Stimulated activated CD4-positive, alpha-beta T cell treated with anti-CD3 and anti-CD28 coated beads, Interleukin-15, amount 100 ng/mL, for 1 hour (primary cell): Measurements from ENCODE around the gene NTMT1.

Experiments used
- DNase-seq, 2 donors: peaks; one replicate each; pipeline ENCODE4 v3.0.0-alpha.2; 2020; ENCODE audit warnings: low read depth in 1 of 2, low spot score in 1 of 2

Gene NTMT1

GRCh38 chr9:129676287-129676686 is 50.3 kb downstream of the NTMT1 start:
- DNase-seq, result no peak

DNA sequence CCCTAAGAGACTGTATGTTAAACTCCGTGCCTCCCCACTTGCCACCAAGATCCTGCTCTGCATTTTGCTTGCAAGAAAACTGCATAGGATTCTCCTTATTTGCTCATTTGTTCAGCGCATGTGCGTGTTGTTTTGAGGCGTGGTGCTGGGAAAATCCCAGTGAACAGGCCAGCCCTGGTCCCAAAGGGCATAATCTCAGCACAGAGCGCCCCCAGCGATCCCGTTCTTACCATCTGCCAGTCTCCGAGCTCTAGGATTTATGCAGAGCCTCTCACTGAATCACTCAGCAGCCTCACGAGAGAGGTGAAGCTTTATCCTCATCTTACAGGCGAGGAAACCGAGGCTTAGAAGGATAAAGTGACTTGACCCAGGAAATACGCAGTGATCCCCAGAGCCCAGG is 51.0 kb downstream of the NTMT1 start:
- no peak for DNase-seq

GRCh38 chr9:129677456-129677855 is 51.5 kb downstream of the NTMT1 start:
- no peak for DNase-seq

DNA sequence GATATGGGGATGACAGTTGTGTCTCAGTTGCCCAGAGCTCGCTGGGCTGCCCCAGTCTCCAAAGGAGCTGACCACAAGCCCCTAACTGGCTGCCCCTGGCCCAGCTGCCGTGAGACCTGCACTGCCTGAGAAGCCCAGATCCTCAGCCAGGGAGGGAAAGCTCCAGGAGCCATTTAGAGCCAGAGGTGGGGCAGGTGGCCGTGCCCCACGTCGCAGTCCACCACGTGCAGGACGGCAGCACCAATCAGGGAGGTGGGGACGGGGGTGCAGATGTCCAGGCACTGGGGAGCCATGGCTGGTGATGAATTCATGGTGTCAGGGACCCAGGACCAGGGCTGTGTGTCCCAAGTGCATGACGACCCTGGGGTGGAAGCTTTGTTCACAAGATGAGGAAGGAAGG is 52.9 kb downstream of the NTMT1 start:
- DNase-seq, result no peak

DNA sequence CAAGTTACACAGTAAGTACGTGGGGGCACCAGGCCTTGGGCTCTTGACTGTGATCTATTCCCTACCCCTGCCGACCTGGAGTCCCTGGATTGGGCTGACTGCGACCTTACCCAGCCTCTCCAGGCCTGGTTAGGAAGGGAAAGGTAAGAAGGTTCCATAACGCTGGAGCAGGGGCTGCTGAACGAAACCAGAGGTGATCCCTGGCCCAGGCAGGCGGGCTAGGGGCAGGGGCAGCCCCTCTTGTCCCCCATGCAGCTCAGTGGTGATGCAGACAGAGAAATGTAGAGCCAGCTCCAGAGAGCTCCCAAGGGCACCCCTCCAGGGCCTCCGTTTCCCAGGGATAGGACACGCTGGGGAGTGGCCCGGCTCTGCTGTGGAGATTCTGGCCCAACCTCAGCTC is 53.6 kb downstream of the NTMT1 start:
- DNase-seq, result no peak

DNA sequence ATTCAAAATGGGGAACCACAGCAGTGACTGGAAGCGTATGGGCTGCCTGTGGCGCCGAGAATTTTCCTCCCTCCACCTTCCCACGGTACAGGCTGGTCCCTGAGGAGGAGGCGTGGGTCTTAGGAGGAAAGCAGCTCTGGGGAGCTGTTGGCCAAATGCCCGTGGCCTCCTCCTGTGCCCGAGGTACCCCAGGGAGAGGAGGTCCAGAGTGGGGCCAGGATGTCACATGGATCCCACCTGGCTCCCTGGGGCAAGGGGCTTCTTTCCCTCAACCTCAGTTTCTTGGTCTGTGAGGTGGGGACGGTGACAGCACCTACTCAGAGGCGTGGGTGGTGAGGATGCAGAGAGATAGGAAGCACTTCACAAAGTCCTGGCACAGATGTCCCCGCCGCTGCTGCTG is 56.0 kb downstream of the NTMT1 start:
- DNase-seq, result no peak

DNA sequence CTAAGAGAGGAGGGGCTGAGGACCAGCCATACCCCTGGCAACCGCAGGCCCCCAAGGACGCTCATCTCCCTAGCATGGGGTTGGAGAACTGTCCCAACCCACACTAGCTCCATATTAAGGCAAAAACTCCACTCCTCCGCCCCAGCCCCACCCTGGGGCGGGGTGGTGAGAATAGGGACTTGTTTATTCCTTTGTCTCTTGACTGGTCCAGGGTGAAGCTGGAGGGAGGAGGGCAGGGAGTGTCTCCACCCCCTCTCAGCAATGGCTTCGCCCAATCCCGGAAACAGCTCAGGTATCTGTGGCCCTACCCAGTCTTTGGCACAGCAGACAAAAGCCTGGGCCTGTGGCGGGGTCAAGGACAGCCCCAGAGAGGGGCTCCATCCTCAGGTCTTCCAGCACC is 56.4 kb downstream of the NTMT1 start:
- no peak for DNase-seq

DNA sequence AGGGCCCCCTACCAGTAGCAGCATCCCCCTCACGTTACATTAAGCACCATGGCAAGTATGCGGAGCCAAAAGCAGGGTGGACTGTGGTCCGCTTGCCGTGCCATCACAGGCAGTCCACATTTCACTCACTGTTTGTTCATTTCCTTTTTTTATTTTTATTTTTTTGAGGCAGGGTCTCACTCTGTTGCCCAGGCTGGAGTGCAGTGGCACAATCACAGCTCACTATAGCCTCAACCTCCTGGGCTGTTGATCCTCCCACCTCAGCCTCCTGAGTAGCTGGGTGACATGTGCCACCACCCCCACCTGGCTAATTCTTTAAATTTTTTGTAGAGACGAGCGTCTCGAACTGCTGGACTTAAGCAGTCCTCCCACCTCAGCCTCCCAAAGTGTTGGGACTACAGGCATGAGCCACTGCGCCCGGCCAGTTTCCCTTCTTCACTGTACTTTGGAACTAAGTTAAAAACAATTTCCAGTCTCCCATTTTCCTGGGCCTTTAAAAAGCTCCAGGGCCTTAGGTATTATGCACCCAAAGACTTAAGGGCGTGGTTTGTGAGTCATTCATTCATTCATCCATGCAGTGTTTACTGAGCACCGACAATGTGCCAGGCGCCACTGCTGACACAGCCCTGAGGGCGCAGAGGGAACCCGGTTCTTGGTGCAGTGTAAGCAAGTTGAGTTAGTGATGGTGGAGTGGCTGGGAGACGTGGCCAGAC is 59.4 kb downstream of the NTMT1 start:
- no peak for DNase-seq
